22Rv1 (cell line): ENCODE data around the gene COMMD10.

Experiments
- H3K27ac ChIP-seq: fragments of 450-650 bp; 2 replicates; pipeline ENCODE4 v1.5.1; 2017
- ZFX ChIP-seq: fragments of 450-650 bp; IDR thresholded peaks from 2 replicates; pipeline ENCODE4 v1.6.1; 2017; ENCODE audit warnings: antibody characterized with exemption, borderline replicate concordance
- TF ChIP-seq, protein P1 (sequence below): fragments of 450-650 bp; IDR thresholded peaks from 2 replicates; pipeline ENCODE4 v1.5.1; 2017; ENCODE audit warnings: mild to moderate bottlenecking

The COMMD10 gene

DNA sequence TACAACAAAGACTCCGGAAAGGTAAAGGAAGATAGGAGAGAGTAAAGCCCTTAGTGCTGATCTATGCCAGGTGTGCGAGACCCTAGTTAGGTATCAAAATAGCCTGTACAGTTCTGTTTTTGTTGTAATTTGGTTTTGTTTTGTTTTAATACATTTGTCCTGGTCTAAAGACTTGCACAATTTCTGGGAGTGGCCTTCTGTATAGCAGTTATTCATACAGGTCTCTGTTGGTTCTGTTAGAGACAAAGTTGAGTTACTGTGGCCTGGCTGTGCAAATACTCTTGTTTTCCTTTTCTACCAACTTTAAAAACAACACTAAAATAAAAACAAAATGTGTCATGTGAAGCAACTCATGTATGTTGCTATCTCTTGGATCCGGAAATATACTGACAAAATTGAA lies 163.6 kb downstream of the COMMD10 start:
- TF ChIP-seq ZFX = no peak
- H3K27ac ChIP-seq = no peak overlapping the region

- H3K27ac ChIP-seq = no peak overlapping the region
- TF ChIP-seq ZFX = no peak
- TF ChIP-seq, protein P1, sequence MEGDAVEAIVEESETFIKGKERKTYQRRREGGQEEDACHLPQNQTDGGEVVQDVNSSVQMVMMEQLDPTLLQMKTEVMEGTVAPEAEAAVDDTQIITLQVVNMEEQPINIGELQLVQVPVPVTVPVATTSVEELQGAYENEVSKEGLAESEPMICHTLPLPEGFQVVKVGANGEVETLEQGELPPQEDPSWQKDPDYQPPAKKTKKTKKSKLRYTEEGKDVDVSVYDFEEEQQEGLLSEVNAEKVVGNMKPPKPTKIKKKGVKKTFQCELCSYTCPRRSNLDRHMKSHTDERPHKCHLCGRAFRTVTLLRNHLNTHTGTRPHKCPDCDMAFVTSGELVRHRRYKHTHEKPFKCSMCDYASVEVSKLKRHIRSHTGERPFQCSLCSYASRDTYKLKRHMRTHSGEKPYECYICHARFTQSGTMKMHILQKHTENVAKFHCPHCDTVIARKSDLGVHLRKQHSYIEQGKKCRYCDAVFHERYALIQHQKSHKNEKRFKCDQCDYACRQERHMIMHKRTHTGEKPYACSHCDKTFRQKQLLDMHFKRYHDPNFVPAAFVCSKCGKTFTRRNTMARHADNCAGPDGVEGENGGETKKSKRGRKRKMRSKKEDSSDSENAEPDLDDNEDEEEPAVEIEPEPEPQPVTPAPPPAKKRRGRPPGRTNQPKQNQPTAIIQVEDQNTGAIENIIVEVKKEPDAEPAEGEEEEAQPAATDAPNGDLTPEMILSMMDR = no peak
These were observed 164.8 kb downstream of the COMMD10 start for GRCh38 chr5:116249648-116250047.

- no peak overlapping the region for H3K27ac ChIP-seq
- no peak for TF ChIP-seq ZFX
- TF ChIP-seq, protein P1 = no peak
These were observed 171.9 kb downstream of the COMMD10 start for GRCh38 chr5:116256717-116257116.

DNA sequence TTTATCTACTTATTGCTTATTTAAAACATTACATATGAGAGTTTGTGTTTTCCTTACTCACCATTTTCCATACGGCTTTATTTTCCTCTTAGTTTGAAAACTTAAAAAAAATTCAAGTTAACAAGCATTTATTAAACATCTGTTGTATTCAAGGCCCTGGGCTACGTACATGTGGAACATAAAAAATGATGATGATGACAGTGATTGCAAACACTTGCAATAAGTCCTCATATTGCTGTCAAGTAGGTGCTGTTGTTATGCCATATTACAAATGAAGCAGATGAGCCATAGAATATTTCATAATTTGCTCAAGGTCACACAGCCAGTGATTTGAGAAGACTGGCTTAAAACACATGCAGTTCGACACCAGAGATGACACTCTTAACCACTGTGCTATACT lies 180.6 kb downstream of the COMMD10 start:
- H3K27ac ChIP-seq = no peak overlapping the region
- no peak for TF ChIP-seq ZFX
- TF ChIP-seq, protein P1 = no peak

GRCh38 chr5:116271446-116272025 lies 186.7 kb downstream of the COMMD10 start:
- no peak overlapping the region for H3K27ac ChIP-seq
- TF ChIP-seq, protein P1 = no peak
- TF ChIP-seq ZFX = no peak

- peak overlapping the region; percentile 71 for H3K27ac ChIP-seq
- no peak for TF ChIP-seq ZFX
- TF ChIP-seq, protein P1 = peak; percentile 46
These were observed 187.6 kb downstream of the COMMD10 start for GRCh38 chr5:116272281-116272941.

DNA sequence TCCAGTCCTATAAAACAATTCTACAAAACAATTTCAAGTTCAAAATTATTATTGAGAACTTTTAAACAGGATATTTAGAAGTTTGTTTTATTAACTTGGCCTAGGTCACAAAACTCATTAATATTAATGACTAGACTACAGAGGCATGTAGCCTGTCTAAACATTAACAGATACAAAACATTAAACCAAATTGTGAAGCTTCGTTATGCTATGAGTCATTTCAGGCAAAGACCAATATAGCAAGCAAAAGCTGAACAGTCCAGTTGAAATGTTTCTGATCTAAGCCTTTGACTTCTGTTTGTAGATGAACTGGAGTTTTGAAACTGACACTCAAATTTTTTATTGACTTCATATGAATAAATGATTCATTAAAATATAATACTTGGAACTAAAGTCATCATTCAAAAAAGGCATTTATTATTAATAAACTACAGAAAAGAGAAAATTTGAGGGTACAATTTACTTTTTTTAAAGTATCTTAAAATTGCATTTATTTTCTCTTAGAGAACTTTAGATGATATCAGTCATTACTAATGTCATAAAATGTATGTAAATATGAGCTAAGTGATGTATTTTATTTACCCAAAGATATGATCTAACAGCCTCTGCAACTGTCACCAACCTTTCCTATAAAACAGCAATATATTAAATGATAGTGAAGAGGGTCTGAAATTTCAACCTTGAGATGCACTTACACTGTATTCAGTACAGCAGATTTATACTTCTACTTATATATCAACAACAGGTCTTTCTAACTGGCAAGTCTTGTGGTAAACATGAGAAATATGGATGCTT lies 188.8 kb downstream of the COMMD10 start:
- TF ChIP-seq ZFX = no peak
- TF ChIP-seq, protein P1 = no peak
- H3K27ac ChIP-seq = peak overlapping the region; percentile 71
